GM18520 (cell line): ENCODE measurements around the gene PPFIA1.

Source experiments
- ATAC-seq: cut with Tn5 transposase; IDR thresholded peaks from one replicate; pipeline ENCODE4 v1.9.1; 2021; ENCODE audit not compliant: unreplicated experiment

Gene PPFIA1

GRCh38 chr11:70270104-70270876, at the start of gene PPFIA1:
PPFIA1 (plus strand) TSS chr11:70270690; CDS start chr11:70272173, 1,483 bp downstream.
- ATAC-seq: peak; percentile 93

GRCh38 chr11:70220920-70221319, 49.6 kb upstream of the PPFIA1 start:
- no peak for ATAC-seq

GRCh38 chr11:70225681-70226177, 44.8 kb upstream of the PPFIA1 start:
- ATAC-seq: no peak

DNA sequence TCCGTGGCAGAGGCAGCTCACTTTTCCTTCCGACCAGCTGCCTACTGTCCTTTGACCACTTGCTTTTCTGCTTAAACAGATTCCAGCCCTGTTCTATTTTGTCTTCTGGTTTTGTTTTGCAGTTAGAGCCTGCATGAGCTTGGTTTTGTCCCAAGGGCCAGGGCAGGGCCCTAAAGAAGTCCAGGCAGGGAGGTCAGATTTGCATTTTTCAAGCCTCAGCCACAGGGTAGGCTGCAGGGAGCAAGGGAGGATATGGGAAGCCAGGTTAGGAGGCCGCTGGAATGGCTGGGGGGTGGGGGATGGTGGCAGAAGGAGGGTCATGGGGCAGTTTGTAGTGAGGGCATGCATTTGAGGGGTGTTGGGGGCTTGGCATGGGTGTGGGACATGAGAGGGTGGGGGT, 44.3 kb upstream of the PPFIA1 start:
- ATAC-seq: no peak

GRCh38 chr11:70226967-70227366, 43.5 kb upstream of the PPFIA1 start:
- no peak for ATAC-seq

GRCh38 chr11:70229737-70230136, 40.8 kb upstream of the PPFIA1 start:
- ATAC-seq: no peak

DNA sequence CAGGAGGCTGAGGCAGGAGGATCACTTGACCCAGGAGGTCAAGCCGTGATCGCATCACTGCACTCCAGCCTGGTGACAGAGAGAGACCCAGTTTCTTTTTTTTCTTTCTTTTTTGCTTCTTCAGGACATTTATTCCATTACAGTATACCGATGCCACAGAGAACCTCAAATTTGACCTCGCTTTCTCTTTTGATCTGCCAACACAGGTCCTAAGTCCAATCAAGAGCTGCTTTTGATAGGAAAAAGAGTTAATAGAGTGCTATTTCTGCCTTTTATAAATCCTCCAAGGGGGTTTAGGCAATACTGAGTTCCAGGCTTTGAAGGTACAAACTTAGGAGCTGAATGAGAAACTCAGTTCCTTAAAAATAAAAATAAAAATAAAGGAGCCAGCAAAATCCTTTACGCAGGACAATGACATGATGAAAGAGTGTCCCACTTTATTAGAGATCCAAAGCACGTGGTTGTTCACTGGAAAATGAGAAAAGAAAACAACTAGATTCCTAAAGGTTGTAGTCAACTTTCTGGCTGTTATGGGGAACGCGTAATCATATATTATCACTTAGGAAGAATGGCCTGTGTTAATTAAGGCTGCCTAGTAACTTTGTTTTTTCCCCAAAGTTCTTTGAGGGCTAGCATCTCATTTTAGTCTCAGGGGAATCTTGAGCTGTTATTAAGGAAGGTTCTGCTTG, 40.2 kb upstream of the PPFIA1 start:
- no peak for ATAC-seq

GRCh38 chr11:70230840-70231710, 39.4 kb upstream of the PPFIA1 start:
- ATAC-seq: no peak

GRCh38 chr11:70233034-70233433, 37.5 kb upstream of the PPFIA1 start:
- ATAC-seq: no peak

GRCh38 chr11:70233511-70233934, 37.0 kb upstream of the PPFIA1 start:
- ATAC-seq: peak; percentile 45

- ATAC-seq: no peak
Measured at GRCh38 chr11:70233962-70234361, 36.5 kb upstream of the PPFIA1 start.

DNA sequence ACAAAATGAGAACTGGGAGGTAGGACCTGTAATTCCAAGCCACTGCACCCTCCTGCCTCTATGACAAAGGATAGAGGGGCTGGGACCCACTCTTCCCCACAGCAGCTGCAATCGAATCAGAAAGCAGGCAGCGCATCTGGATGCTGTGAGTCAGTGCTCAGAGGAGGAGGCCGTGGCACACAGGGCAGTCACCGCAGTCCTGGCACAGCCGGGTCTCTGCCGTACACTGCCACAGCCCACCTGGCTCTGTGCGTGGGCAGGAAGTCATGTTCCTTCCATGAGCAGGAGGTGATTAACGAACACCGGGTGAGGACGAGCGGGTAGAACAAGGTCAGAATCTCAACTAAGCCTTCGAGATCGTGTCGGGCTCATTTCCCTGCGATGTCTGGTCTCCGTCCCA, 30.2 kb upstream of the PPFIA1 start:
- ATAC-seq: no peak

DNA sequence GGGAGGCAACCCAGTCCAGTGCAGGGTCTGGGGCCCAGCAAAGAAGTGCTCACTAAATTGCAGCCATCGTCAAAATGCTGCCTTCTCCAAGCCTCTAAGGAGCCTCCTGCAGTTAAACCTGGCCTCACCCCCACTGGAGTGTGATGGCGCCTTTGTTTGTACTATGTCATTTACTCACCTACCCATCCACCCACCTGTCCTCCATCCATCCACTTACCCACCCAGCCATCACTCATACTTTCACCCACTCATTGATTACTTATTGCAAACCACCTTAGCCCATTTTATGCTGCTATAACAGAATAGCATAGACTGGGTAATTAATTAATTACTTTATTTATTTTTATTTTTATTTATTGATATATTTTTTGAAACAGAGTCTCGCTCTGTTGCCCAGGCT, 28.8 kb upstream of the PPFIA1 start:
- ATAC-seq: no peak

DNA sequence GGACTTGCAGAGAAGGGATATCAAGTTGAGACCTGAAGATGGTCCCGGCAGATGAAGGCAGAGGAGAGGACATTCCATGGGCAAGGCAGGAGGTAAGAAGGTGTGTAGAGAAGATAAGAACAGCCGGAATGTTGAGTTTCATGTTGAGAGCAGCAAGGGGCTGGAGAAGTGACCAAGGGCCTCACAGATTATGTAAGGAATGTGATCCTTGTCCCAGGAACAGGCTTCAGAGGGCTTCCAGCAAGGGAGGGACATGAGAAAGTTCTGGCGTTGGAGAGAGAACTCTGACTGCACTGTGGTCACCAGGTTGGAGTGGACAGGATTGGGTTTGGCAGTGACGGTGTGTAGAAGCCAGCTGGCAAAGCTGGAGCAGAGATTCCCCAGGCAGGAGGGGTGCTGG, 27.6 kb upstream of the PPFIA1 start:
- no peak for ATAC-seq

DNA sequence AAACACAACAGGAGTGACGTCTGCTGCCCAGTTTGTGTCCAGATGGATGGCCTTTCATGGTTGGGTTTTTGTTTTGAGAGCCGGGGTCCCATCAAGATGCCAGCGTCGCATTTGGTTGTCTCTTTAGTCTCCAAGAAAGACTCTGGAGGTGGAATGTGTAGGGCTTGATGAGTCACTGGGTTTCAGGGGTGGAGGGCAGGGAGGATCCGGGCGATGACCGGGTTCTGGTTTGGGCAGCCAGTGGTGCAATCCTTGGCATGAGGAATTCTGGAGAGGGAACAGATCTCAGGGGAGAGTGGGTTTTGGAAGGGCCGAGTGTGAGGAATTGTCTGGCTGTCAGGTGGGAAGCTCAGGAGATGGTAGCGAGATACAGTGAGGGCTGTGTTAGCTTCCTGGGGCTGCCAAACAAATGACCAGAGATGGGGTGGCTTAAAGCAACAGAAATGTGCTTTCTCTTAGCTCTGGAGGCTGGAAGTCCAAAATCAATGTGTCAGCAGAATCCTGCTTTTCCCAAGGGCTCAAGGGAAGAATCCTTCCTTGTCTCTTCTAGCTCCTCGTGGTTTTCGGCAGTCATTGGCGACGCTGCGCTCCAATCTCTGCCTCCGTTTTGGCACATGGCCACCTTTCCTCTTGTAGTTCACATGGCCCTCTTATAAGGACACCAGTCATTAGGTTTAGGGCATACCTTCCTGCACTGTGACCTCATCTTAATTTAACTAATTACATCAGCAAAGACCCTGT, 26.4 kb upstream of the PPFIA1 start:
- no peak for ATAC-seq

GRCh38 chr11:70244698-70245097, 25.8 kb upstream of the PPFIA1 start:
- ATAC-seq: no peak

DNA sequence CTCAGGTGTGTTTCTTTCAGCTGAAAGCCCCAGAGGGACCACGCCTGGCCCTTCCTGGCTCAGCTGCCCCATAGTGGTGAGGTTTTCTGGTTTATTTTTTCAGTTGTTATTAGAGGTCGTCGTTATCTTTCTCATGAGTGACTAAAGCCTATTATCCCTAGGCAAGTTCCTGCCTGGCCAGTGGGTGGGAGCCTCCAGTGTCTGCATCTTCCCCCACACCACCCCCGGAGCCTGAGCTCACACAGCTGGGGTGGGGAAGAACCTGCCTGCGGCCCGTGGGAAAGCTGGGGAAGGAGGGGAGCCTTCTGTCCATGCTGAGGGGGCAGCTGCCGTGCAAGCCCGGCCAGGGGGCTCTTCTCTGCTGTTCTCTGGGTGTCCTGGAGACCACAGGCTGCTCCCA, 24.3 kb upstream of the PPFIA1 start:
- ATAC-seq: no peak

- no peak for ATAC-seq
Measured at GRCh38 chr11:70247042-70247709, 23.3 kb upstream of the PPFIA1 start.

DNA sequence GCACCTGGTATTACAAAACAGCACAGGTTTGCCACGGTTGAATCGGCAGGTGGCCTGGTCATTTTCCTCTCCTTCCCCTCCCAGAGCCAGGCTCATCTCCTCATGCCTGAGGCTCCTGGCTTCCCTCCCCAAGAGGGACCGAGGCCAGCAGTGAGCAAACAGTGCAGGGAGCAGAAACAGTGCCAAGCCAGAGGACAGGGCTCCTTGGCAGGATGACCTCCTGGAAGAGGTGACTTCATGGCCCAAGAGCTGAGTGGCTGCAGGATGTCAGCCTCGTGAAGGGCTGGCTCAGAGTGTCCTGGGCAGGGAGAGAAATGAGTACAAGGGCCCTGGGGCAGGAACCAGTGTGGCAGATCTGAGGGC, 22.8 kb upstream of the PPFIA1 start:
- ATAC-seq: no peak
